A673 (cell line): ENCODE measurements around the gene FADS3.

ENCODE experiments used
- EZH2 ChIP-seq: fragments of 200-600 bp; sonication (generic); IDR thresholded peaks from 2 replicates; pipeline ENCODE4 v1.6.1; 2017; ENCODE audit warnings: borderline replicate concordance, low read depth, mild to moderate bottlenecking, mixed read lengths, antibody characterized with exemption, low read length; ENCODE audit not compliant: poor library complexity, severe bottlenecking
- TF ChIP-seq, protein P1 (sequence below): fragments of 300-800, 200-600 bp; sonication (generic); conservative IDR thresholded peaks from 2 replicates; pipeline ENCODE4 v1.5.1; 2017; ENCODE audit warnings: low read depth, mild to moderate bottlenecking, antibody characterized with exemption, low read length, moderate library complexity, mixed read lengths

GRCh38 chr11:61828379-61828628, 63.0 kb downstream of the FADS3 start:
- no peak for TF ChIP-seq EZH2
- TF ChIP-seq, protein P1, sequence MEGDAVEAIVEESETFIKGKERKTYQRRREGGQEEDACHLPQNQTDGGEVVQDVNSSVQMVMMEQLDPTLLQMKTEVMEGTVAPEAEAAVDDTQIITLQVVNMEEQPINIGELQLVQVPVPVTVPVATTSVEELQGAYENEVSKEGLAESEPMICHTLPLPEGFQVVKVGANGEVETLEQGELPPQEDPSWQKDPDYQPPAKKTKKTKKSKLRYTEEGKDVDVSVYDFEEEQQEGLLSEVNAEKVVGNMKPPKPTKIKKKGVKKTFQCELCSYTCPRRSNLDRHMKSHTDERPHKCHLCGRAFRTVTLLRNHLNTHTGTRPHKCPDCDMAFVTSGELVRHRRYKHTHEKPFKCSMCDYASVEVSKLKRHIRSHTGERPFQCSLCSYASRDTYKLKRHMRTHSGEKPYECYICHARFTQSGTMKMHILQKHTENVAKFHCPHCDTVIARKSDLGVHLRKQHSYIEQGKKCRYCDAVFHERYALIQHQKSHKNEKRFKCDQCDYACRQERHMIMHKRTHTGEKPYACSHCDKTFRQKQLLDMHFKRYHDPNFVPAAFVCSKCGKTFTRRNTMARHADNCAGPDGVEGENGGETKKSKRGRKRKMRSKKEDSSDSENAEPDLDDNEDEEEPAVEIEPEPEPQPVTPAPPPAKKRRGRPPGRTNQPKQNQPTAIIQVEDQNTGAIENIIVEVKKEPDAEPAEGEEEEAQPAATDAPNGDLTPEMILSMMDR = no peak
